Testis (tissue), 3 donors: ENCODE data around the gene CDC25A. TPM values are rescaled to one million over a fixed set of nuclear protein-coding genes. Genes with fewer than 3 reads are reported as not detected.

Source experiments
- DNase-seq: peaks from one replicate; pipeline ENCODE4 v3.0.0-alpha.2; 2019
- H3K27ac ChIP-seq, 2 donors: fragments of 200-600 bp; sonication (generic); one replicate each; pipeline ENCODE4 v1.5.1; 2019
- H3K27me3 ChIP-seq: fragments of 200-600 bp; sonication (generic); one replicate; pipeline ENCODE4 v1.5.1; 2019
- H3K36me3 ChIP-seq: fragments of 200-600 bp; sonication (generic); one replicate; pipeline ENCODE4 v1.5.1; 2017; ENCODE audit warnings: low read depth; ENCODE audit errors: missing control alignments
- H3K4me1 ChIP-seq: fragments of 200-600 bp; sonication (generic); one replicate; pipeline ENCODE4 v1.5.1; 2019
- H3K4me3 ChIP-seq, 2 donors: fragments of 200-600 bp; sonication (generic); one replicate each; pipeline ENCODE4 v1.5.1; 2017 to 2019
- H3K9me3 ChIP-seq: fragments of 200-600 bp; sonication (generic); one replicate; pipeline ENCODE4 v1.5.1; 2017
- POLR2A ChIP-seq: fragments of 450-650 bp; IDR thresholded peaks from one replicate; pipeline ENCODE4 v1.6.1; 2017; ENCODE audit warnings: antibody characterized with exemption, mild to moderate bottlenecking, moderate library complexity
- WGBS, 2 donors: methylation state at CpG; one replicate each; pipeline ENCODE4 v1.1.5; 2018; 5-methylcytosine and 5-hydroxymethylcytosine counted together
- intact Hi-C: fragments of 100-400 bp; cut with DNase I; formaldehyde crosslinking; loops from one replicate; pipeline ENCODE4 v1.15.1; 2023; ENCODE audit warnings: low total_unique reads
- polyA plus RNA-seq: library from polyadenylated mRNA; stranded (reverse); fragments of 350-450 nt; fragmentation: Illumina TruSeq; extraction: RNeasy Lipid Tissue Mini Kit (QIAGEN cat#74804); gene quantifications from one replicate; pipeline ENCODE4 v1.2.3, GENCODE V29; 2014; ENCODE audit warnings: low read depth, low replicate concordance; ENCODE audit not compliant: insufficient read depth
- total RNA-seq, 2 donors: library from RNA; depleted of rRNA; stranded (reverse); fragments of >200 nt; gene quantifications; one replicate each; pipeline ENCODE4 v1.2.3, GENCODE V29; 2016
- TF ChIP-seq, protein P1 (sequence below), 3 experiments: fragments of 450-650 bp in 2 of 3; fragments of 200-600 bp in 1 of 3; sonication (generic) in 1 of 3; IDR thresholded peaks; one replicate each; pipeline ENCODE4 v1.5.1; 2016 to 2019; ENCODE audit warnings: antibody characterized with exemption in 3 of 3, mild to moderate bottlenecking in 2 of 3, moderate library complexity in 1 of 3

Gene CDC25A
- total and polyA plus RNA-seq, 3 donors from 2014 or later = 29.3 to 51.6 (median 46.3) TPM

DNA sequence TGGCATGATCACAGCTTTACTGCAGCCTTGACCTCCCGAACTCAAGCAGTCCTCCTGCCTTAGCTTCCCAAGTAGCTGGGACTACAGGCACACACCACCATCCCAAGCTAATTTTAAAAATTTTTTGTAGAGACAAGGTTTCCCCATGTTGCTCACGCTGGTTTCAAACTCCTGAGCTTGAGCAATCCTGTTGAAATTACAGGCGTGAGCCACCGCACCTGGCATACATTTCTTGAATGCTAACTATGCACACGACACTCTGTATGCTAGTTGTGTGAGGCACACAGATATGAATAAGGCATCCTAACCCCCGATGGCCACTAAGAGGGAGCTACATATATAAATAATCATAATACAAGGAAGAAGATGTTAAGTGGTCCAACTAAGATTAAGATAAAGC lies 64.9 kb downstream of the CDC25A start:
- TF ChIP-seq, protein P1, sequence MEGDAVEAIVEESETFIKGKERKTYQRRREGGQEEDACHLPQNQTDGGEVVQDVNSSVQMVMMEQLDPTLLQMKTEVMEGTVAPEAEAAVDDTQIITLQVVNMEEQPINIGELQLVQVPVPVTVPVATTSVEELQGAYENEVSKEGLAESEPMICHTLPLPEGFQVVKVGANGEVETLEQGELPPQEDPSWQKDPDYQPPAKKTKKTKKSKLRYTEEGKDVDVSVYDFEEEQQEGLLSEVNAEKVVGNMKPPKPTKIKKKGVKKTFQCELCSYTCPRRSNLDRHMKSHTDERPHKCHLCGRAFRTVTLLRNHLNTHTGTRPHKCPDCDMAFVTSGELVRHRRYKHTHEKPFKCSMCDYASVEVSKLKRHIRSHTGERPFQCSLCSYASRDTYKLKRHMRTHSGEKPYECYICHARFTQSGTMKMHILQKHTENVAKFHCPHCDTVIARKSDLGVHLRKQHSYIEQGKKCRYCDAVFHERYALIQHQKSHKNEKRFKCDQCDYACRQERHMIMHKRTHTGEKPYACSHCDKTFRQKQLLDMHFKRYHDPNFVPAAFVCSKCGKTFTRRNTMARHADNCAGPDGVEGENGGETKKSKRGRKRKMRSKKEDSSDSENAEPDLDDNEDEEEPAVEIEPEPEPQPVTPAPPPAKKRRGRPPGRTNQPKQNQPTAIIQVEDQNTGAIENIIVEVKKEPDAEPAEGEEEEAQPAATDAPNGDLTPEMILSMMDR (IDR thresholded peaks at IDR 0.05) = no peak
- TF ChIP-seq POLR2A = no peak
- Histone ChIP-seq H3K27me3 (no peaks in the 10 kb centered on the region), H3K4me1 (peaks cover 32% of the 10 kb centered on the region), H3K4me3 (no peak overlapping the region), H3K27ac (no peak overlapping the region), H3K9me3 (no peaks in the 10 kb centered on the region), H3K36me3 (no peaks in the 10 kb centered on the region)
- 93 to 94% methylated on average over 6 of the region's 6 CpGs for WGBS, 2 donors
- no peak for DNase-seq
- intact Hi-C loops = no loop called here

DNA sequence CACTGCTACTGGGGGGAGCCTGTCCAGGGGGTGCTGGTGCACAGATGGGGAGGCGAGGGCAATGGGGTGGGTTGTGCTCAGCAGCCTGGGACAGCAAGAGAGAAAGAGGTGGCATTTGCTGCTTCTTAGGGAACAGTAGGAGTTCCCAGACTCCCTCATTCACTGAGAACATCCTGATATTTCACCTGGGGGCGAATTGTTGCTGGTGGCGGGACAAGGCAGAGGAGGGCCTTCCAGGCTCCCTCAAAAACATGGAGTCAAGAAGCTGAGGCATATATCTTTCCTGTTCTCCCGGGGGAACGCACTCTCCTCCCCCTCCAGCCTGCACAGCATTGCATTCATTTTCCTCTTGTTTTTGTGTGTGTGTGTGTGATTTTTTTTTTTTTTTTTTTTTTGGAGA lies 65.7 kb downstream of the CDC25A start:
- Histone ChIP-seq H3K27me3 (no peaks in the 10 kb centered on the region), H3K4me1 (peaks cover 37% of the 10 kb centered on the region), H3K27ac (no peak overlapping the region), H3K9me3 (no peaks in the 10 kb centered on the region), H3K4me3 (no peak overlapping the region), H3K36me3 (no peaks in the 10 kb centered on the region)
- no peak for DNase-seq
- intact Hi-C loops = no loop called here
- no peak for TF ChIP-seq POLR2A
- TF ChIP-seq, protein P1 (IDR thresholded peaks at IDR 0.05) = no peak
- 61 to 77% methylated on average over 5 of the region's 5 CpGs for WGBS, 2 donors

DNA sequence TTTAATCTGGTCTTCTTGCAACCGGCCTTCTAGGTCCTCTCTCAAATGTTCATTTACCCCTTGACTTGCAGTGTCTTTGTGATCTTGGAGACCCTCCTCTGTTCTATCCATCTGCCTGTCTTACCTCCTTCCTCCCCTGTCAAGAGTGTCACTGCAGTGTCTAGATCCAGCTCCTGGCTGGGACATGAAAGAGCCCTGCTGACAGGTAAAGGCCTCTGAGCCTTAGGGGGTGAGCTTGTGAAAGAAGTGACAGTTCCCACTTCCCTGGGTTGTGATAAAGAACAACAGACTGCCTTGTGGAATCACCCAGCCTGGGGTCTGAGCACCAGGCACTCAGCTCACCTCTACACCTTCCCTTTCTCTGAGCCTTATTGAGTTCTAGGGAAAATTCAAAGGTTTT lies 68.0 kb downstream of the CDC25A start:
- WGBS, 2 donors = 85 to 88% methylated on average over 1 of the region's 1 CpG
- Histone ChIP-seq H3K27me3 (no peaks in the 10 kb centered on the region), H3K4me1 (peaks cover 42% of the 10 kb centered on the region), H3K9me3 (no peaks in the 10 kb centered on the region), H3K27ac (peak overlapping the region; percentile 44 to 54), H3K36me3 (no peaks in the 10 kb centered on the region), H3K4me3 (no peak overlapping the region)
- DNase-seq = no peak
- intact Hi-C loops = no loop called here
- no peak for TF ChIP-seq POLR2A
- TF ChIP-seq, protein P1 (IDR thresholded peaks at IDR 0.05) = no peak

DNA sequence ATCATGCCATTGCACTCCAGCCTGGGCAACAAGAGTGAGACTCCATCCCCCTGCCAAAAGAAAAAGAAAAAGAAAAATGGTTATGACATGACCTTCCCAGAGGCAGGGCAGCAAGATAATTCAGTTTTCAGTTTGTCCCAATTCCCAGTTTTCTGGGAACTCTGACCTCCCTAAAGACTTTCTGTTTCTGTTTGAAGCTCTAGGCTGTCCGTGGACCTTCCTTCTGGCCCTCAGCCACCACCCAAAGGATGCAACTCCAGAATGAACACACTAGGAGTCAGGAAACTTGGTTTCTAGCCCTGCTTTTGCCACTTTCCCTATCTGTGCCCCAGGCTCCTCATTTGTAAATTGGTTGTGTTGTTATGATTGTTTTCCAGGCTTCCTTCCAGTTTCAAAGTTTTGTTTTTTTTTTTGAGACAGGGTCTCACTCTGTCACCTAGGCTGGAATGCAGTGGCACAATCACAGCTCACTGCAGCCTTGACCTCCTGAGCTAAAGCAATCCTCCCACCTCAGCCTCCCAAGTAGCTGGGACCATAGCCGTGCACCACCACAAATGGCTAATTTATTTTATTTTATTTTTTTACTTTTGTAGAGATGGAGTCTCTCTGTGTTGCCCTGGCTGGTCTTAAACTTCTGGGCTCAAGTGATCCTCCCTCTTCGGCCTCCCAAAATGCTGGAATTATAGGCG lies 68.6 kb downstream of the CDC25A start:
- no peak overlapping the region for H3K4me3 ChIP-seq
- WGBS, 2 donors = 61 to 69% methylated on average over 4 of the region's 4 CpGs
- TF ChIP-seq POLR2A = no peak
- TF ChIP-seq, protein P1 (IDR thresholded peaks at IDR 0.05) = no peak
- DNase-seq = peak; percentile 83
- no peaks in the 10 kb centered on the region for H3K9me3 ChIP-seq
- H3K27ac ChIP-seq = peak overlapping the region; percentile 49 to 54
- H3K4me1 ChIP-seq = peaks cover 39% of the 10 kb centered on the region
- intact Hi-C loops = no loop called here
- H3K27me3 ChIP-seq = no peaks in the 10 kb centered on the region
- no peaks in the 10 kb centered on the region for H3K36me3 ChIP-seq

DNA sequence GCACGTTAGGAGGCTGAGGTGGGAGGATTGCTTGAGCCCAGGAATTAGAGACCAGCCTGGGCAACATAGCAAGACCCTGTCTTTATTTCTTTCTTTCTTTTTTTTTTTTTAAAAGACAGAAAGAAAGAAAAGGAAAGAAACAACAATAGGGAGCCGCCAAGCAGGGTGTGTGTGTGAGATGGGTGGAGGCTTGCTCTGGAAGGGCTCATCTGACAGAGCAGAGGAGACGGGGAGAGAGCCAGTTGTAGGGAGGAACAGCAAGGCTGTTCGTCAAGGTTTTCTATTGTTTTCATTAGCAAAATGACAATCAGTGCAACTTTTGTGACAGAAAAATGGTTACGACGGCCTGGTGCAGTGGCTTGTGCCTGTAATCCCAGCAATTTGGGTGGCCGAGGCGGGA lies 69.3 kb downstream of the CDC25A start:
- Histone ChIP-seq H3K4me1 (peaks cover 39% of the 10 kb centered on the region), H3K27me3 (no peaks in the 10 kb centered on the region), H3K27ac (peak overlapping the region; percentile 49 to 54), H3K9me3 (no peaks in the 10 kb centered on the region), H3K36me3 (no peaks in the 10 kb centered on the region), H3K4me3 (no peak overlapping the region)
- no peak for TF ChIP-seq POLR2A
- TF ChIP-seq, protein P1 (IDR thresholded peaks at IDR 0.05) = no peak
- intact Hi-C loops = no loop called here
- DNase-seq = peak; percentile 48
- 54 to 59% methylated on average over 8 of the region's 8 CpGs for WGBS, 2 donors
